ENCODE data around the gene TIAM1.

DNA sequence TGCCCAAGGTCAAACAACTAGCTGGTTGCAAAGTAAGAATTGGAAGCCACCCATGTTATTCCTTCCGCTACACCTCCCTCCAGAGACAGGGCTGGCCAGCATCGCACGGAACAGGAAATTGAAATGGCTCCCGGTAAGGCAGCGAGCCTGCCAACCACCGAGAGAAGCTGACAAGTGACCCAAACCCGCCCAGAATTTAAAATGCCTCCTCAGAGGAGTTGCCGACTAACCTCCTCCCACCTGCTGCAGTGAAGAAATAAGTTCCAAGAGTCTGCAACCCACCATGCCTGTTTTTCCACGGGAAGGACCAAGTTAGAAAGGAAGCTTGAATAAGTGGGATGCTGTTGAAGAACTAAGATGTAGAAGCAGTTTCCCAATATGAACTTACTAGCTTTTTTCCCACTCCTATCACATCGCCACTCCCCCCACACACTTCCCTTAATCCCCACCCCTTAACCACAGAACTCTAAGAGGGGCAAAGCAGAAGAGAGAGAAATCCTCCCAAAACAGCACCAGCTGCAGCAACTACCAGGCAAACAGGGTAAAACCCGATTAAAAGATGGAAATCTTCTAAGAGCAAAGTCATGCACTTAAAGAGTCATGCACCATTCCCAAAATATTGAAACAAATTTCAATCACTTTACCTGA, 78.6 kb downstream of the TIAM1 start:
- TF ChIP-seq EZH2phosphoT487 (IDR thresholded peaks at IDR 0.05; ENCODE audit: insufficient read depth, low read depth) (no peak), EZH2 (IDR thresholded peaks at IDR 0.05; ENCODE audit: insufficient read depth, poor library complexity, severe bottlenecking) (no peak)

Data from GM23248 (cell line).